Kidney epithelial cell (primary cell): ENCODE results near the gene TRAPPC5. TPM values are rescaled to one million over a fixed set of nuclear protein-coding genes. Genes with fewer than 3 reads are reported as not detected.

Experiments
- DNase-seq: peaks from one replicate; pipeline ENCODE4 v3.0.0-alpha.2; 2010; ENCODE audit warnings: low read depth
- H3K27me3 ChIP-seq: 2 replicates; pipeline ENCODE4 v1.6.0; 2011; ENCODE audit warnings: low read length; ENCODE audit not compliant: control insufficient read depth, insufficient read depth
- H3K36me3 ChIP-seq: 2 replicates; pipeline ENCODE4 v1.5.1; 2011; ENCODE audit warnings: low read length; ENCODE audit not compliant: control insufficient read depth, insufficient read depth
- H3K4me3 ChIP-seq: 2 replicates; pipeline ENCODE4 v1.5.1; 2011; ENCODE audit warnings: low read depth, mild to moderate bottlenecking, control low read depth, low read length
- total RNA-seq: library from RNA; depleted of rRNA; stranded (reverse); fragments of >200 nt; gene quantifications from 2 replicates; pipeline ENCODE4 v1.2.3, GENCODE V29; 2015
- TF ChIP-seq, protein P1 (sequence below): IDR thresholded peaks from 2 replicates; pipeline ENCODE4 v1.5.1; 2011; ENCODE audit warnings: mild to moderate bottlenecking, moderate library complexity, low read length, control low read depth, inconsistent platforms; ENCODE audit not compliant: insufficient read depth, poor library complexity, severe bottlenecking

Gene TRAPPC5
- total RNA-seq, 1 donor from 2014 or later: 117 TPM

DNA sequence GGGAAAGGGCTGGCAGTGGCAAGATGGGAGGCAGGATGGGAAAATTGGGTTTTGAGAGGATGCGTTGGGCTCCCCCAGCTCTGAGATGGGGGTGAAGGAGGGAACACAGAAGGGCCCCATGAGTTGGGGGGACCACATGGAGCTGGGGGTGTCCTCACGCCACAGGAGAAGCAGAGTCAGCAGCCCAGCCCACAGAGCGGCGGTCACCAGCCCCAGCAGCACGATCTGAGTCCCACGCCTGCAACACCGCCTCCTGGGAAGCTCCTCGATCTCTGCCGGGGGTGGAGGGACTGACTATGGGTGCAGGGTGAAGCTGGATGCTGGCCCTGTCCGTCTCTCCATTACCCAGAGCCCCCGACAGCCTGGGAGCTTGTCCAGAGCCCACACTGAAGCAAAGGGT is 17.9 kb downstream of the TRAPPC5 start:
- DNase-seq: no peak
- Histone ChIP-seq H3K4me3 (no peak overlapping the region), H3K36me3 (no peaks in the 10 kb centered on the region), H3K27me3 (peaks cover 10% of the 10 kb centered on the region)
- TF ChIP-seq, protein P1, sequence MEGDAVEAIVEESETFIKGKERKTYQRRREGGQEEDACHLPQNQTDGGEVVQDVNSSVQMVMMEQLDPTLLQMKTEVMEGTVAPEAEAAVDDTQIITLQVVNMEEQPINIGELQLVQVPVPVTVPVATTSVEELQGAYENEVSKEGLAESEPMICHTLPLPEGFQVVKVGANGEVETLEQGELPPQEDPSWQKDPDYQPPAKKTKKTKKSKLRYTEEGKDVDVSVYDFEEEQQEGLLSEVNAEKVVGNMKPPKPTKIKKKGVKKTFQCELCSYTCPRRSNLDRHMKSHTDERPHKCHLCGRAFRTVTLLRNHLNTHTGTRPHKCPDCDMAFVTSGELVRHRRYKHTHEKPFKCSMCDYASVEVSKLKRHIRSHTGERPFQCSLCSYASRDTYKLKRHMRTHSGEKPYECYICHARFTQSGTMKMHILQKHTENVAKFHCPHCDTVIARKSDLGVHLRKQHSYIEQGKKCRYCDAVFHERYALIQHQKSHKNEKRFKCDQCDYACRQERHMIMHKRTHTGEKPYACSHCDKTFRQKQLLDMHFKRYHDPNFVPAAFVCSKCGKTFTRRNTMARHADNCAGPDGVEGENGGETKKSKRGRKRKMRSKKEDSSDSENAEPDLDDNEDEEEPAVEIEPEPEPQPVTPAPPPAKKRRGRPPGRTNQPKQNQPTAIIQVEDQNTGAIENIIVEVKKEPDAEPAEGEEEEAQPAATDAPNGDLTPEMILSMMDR: no peak

DNA sequence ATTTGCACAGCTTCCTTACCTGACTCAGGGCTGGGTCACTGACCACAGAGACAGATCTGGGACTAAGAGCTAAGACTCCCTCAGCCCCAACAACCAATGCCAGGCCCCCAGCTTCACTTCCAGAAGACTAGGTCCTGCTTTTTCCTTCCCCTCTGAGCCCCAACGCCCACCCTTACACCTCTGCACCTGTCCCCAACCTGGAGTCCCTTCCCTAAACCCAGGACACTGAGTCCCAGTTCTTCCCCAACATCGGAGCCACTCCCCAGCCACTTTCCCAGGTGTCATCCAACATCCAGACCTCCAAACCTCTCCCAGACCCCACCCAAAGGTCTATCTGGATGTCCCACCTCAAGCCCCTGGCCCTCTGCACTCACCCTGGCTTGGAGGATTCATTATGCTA is 18.4 kb downstream of the TRAPPC5 start:
- no peak for DNase-seq
- TF ChIP-seq, protein P1: no peak
- Histone ChIP-seq H3K36me3 (no peaks in the 10 kb centered on the region), H3K4me3 (no peak overlapping the region), H3K27me3 (peaks cover 10% of the 10 kb centered on the region)

DNA sequence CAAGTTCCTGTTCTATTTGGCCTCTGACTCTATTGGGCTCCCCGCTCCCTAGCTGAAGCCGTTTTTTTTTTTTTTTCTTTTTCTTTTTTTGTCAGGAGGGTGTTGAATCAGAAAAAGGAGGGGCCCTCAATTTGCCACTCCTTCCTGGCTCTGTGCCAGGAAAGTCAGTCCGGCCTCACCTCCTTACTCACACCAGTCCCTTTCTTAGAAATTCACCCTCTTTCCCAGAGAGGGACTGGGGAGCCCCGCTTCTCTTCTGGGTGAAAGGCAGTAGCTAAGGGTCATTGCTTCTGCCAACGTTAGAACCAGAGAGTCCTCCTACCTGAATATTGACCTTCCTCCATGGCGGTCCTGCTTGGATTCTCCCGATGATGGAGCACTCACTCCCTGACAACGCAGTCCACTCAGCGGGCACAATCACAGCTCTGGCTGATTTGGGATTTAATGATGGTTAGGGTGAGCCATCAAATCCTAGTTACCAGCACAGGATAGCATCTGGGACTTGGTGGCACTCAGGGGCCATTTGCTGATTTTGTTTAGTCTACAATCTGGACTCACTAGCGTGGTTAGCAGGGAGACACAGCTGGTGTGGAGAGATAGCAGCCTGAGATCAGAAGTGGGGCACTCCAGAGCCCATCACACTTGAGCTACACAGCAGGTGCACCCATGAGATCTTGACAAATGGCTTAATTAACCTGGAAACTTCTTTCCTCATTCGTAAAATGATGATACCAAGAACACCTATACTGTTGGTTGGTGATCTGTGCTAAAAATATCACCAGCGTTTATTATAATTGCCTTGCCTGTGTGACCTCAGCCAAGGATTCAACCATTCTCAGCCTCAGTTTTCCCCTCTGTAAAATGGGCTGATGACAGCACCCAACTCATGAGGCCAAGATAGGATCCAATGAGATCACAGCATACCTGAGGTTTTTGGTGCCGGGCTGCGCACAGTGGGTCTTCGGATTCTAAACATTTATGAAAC is 19.1 kb downstream of the TRAPPC5 start:
- TF ChIP-seq, protein P1: no peak
- no peaks in the 10 kb centered on the region for H3K36me3 ChIP-seq
- no peak for DNase-seq
- H3K27me3 ChIP-seq: peaks cover 10% of the 10 kb centered on the region
- H3K4me3 ChIP-seq: no peak overlapping the region

DNA sequence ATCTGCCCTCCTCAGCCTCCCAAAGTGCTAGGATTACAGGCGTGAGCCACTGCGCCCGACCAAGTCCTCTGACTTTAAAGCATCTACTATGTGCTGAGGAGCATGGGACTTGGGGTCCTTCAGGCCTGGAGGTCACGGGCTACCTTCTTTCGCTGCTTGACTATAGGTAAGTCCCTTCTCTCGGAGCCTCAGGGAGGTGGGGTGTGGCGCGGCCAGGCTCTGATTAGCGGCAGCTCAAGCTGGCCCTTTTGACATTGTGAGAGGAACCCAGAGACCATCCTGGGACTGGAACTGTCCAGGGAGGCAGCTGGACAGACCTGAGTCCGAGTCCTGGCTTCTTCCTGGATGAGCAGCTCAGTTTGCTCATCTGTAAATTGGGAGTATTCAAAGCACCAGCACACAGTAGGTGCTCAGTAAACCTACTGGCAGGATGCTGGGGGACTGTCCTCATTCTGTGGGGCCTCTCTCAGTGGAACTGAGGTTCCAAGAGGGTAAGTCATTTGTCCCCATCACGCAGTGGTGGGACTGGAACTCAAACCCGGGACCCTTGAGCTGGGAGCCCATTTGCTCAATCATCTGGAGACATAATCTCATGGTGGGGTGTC is 20.5 kb downstream of the TRAPPC5 start:
- DNase-seq: no peak
- TF ChIP-seq, protein P1: no peak
- no peaks in the 10 kb centered on the region for H3K36me3 ChIP-seq
- no peak overlapping the region for H3K4me3 ChIP-seq
- peaks cover 10% of the 10 kb centered on the region for H3K27me3 ChIP-seq

DNA sequence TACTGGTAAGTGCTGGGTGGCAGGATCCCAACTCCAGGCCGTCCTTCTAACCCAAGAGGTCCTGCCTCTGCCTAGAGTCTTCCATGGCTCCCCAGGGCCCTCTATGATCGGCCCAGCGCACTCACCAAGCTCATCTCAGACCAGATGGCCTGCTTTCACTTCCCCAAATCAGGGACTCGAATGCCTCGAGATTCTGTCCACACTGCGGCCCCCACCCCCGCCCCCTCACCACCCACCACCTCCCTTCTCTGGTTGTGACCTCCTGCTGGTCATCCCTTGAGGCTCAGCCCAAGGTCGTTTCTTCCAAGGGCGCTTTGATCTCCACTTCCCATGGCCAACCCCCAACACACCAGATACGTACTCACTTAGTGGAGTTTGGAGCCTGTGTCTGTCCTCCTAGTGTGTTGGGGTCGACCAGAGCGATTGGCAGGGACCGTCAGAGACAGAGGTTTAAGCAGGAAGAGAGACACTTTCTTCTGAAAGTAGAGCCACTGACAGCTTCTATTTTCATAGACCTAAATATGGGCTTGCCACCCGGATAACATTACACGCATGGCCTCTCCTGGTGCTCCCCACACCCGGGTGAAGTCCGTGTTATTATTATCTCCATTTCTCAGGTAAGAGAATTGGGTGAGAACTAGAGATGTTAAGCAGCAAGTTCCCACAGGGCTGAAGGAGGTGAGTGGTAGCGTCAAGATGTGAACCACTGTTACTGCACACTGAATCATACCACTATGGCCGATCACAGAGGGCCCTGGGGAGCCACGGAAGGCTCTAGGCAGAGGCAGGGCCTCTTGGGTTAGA is 21.2 kb downstream of the TRAPPC5 start, which contains the start of gene FCER2:
Gene FCER2, minus strand, starts transcription at position 478 of the 804 bp plus-strand sequence. CDS start 2,371 bp downstream, outside the sequence.
- no peak for DNase-seq
- H3K27me3 ChIP-seq: peaks cover 10% of the 10 kb centered on the region
- H3K36me3 ChIP-seq: no peaks in the 10 kb centered on the region
- no peak within 1 kb of the TSS for H3K4me3 ChIP-seq
- TF ChIP-seq, protein P1: no peak
